HepG2 (cell line): ENCODE measurements around the gene TCOF1. TPM values are rescaled to one million over a fixed set of nuclear protein-coding genes. Genes with fewer than 3 reads are reported as not detected.
A peak's percentile ranks its signal among the peaks of the same experiment; 100 is the strongest.

Experiments
- ATAC-seq: fragments of 200-7000 bp; cut with Tn5 transposase; 3 replicates; pipeline ENCODE4 v1.9.1; 2020; ENCODE audit warnings: mild to moderate bottlenecking, moderate library complexity
- BruUV-seq: library from RNA; stranded (reverse); fragments of 400-500 nt; replicated peaks from 2 replicates; lab custom pipeline; 2021; lab: Mats Ljungman, UMichigan
- CTCF ChIA-PET: fragments of 300-600 bp; formaldehyde crosslinking; extraction: SDS; loops from one replicate; lab custom pipeline; 2021; ENCODE audit warnings: low total read pairs, inconsistent platforms, low intra/inter-chr PET ratio; lab: Yijun Ruan, JAX
- POLR2A ChIA-PET: fragments of 350-600 bp; sonication (Branson Sonifier 250); formaldehyde crosslinking; loops from one replicate; lab custom pipeline; 2020; ENCODE audit warnings: antibody characterized with exemption, inconsistent platforms; lab: Yijun Ruan, JAX
- DNase-seq: peaks from one replicate; pipeline ENCODE4 v3.0.0-alpha.2; 2015; ENCODE audit warnings: low spot score
- FAIRE-seq: peaks from 3 replicates; lab custom pipeline; 2011; peaks lifted over from hg19 to GRCh38; lab: Jason Lieb, UNC
- H2AFZ ChIP-seq: one replicate; pipeline ENCODE4 v1.6.1; 2011; ENCODE audit warnings: low read length, inconsistent platforms
- H3K27ac ChIP-seq: fragments of 300-600 bp; 3 replicates; pipeline ENCODE4 v1.8.0; 2011; ENCODE audit warnings: mixed run types, mild to moderate bottlenecking, mixed read lengths, low read length, inconsistent platforms; ENCODE audit not compliant: insufficient read depth; ENCODE audit errors: extremely low read length
- H3K27me3 ChIP-seq, 2 experiments: fragments of 200-600 bp in 1 of 2; 2 replicates in 1 of 2; 3 replicates in 1 of 2; pipeline versions ENCODE4 v1.6.0 to v1.8.0; 2011; ENCODE audit warnings: low read length in 2 of 2, mild to moderate bottlenecking in 2 of 2, moderate library complexity in 2 of 2, inconsistent platforms in 1 of 2; ENCODE audit not compliant: insufficient read depth in 2 of 2, control insufficient read depth in 1 of 2
- H3K36me3 ChIP-seq, 2 experiments: fragments of 200-600 bp in 1 of 2; replicated peaks in 1 of 2; 2 replicates in 1 of 2; 3 replicates in 1 of 2; pipeline versions ENCODE4 v1.5.1 to v1.8.0; 2011; ENCODE audit warnings: low read length in 2 of 2, inconsistent platforms in 1 of 2; ENCODE audit not compliant: insufficient read depth in 2 of 2, control insufficient read depth in 1 of 2
- H3K4me1 ChIP-seq: 2 replicates; pipeline ENCODE4 v1.5.1; 2012; ENCODE audit warnings: low read length, inconsistent platforms; ENCODE audit not compliant: insufficient read depth
- H3K4me2 ChIP-seq: 2 replicates; pipeline ENCODE4 v1.6.0; 2011; ENCODE audit warnings: low read depth, low read length, inconsistent platforms
- H3K4me3 ChIP-seq, 3 experiments: fragments of 200-600 bp in 1 of 3; sonication (generic), shearing (Covaris generic) in 1 of 3; replicated peaks in 1 of 3; 2 replicates each; pipeline ENCODE4 v1.5.1; 2011 to 2016; ENCODE audit warnings: low read length in 3 of 3, inconsistent platforms in 2 of 3, low read depth in 2 of 3, mild to moderate bottlenecking in 2 of 3, control low read depth in 1 of 3, mixed read lengths in 1 of 3; ENCODE audit not compliant: insufficient read depth in 1 of 3
- H3K79me2 ChIP-seq: one replicate; pipeline ENCODE4 v1.6.1; 2011; ENCODE audit warnings: low read length, inconsistent platforms; ENCODE audit not compliant: insufficient read depth
- H3K9ac ChIP-seq: 2 replicates; pipeline ENCODE4 v1.6.0; 2011; ENCODE audit warnings: mild to moderate bottlenecking, low read depth, low read length, inconsistent platforms; ENCODE audit not compliant: insufficient read depth
- H3K9me3 ChIP-seq: 2 replicates; pipeline ENCODE4 v1.5.1; 2012; ENCODE audit warnings: mild to moderate bottlenecking, low read length
- H4K20me1 ChIP-seq: 2 replicates; pipeline ENCODE4 v1.6.0; 2011; ENCODE audit warnings: inconsistent platforms, mild to moderate bottlenecking, low read length, moderate library complexity; ENCODE audit not compliant: insufficient read depth
- AGO2 ChIP-seq: fragments of 200-400 bp; formaldehyde crosslinking; optimal IDR thresholded peaks from 2 replicates; pipeline ENCODE3; 2017; ENCODE audit warnings: mild to moderate bottlenecking, low read depth, low read length, moderate library complexity
- BRCA1 ChIP-seq: sonication (generic); formaldehyde crosslinking; IDR thresholded peaks from 2 replicates; pipeline ENCODE4 v1.4.0; 2020; ENCODE audit warnings: missing genetic modification reagents
- GABPA ChIP-seq, 2 experiments: IDR thresholded peaks; 2 replicates each; pipeline ENCODE4 v1.6.1; 2011 to 2016; ENCODE audit warnings: low read depth in 2 of 2, low read length in 1 of 2, missing biosample characterization in 1 of 2, missing genetic modification characterization in 1 of 2
- HMG20B ChIP-seq: conservative IDR thresholded peaks from 2 replicates; pipeline ENCODE4 v1.6.1; 2016; ENCODE audit warnings: missing genetic modification reagents, missing compliant biosample characterization
- KAT7 ChIP-seq: IDR thresholded peaks from 2 replicates; pipeline ENCODE4 v1.6.1; 2018; ENCODE audit warnings: borderline replicate concordance, missing compliant biosample characterization
- MED1 ChIP-seq: sonication (generic); formaldehyde crosslinking; IDR thresholded peaks from 2 replicates; pipeline ENCODE4 v1.4.0; 2020; ENCODE audit warnings: missing genetic modification reagents
- NFATC3 ChIP-seq: sonication (generic); formaldehyde crosslinking; IDR thresholded peaks from 2 replicates; pipeline ENCODE4 v1.5.1; 2020; ENCODE audit warnings: mild to moderate bottlenecking, missing genetic modification reagents
- NR0B2 ChIP-seq: sonication (generic); formaldehyde crosslinking; IDR thresholded peaks from 2 replicates; pipeline ENCODE4 v1.4.0; 2020; ENCODE audit warnings: mild to moderate bottlenecking, missing genetic modification reagents
- PBX2 ChIP-seq: IDR thresholded peaks from 2 replicates; pipeline ENCODE4 v1.6.1; 2016; ENCODE audit warnings: control low read depth
- ZNF230 ChIP-seq: sonication (generic); formaldehyde crosslinking; IDR thresholded peaks from 2 replicates; pipeline ENCODE4 v1.4.0; 2020; ENCODE audit warnings: mild to moderate bottlenecking, missing genetic modification reagents
- WGBS: methylation state at CpG from one replicate; pipeline ENCODE4 v1.1.6; 2017; ENCODE audit warnings: low lambda C conversion rate; 5-methylcytosine and 5-hydroxymethylcytosine counted together
- in situ Hi-C: cut with HindIII; loops from 2 replicates; pipeline ENCODE4 v1.10.0; 2017; ENCODE audit warnings: low pct_unique_long_range_greater_than_20kb; ENCODE audit not compliant: extremely low pct_ligation_motif_present
- intact Hi-C: fragments of 100-400 bp; cut with micrococcal nuclease; formaldehyde crosslinking; loops from one replicate; pipeline ENCODE4 v1.10.0; 2022; ENCODE audit not compliant: unreplicated experiment
- polyA plus RNA-seq, 8 experiments: library from polyadenylated mRNA; depleted of rRNA in 3 of 8; stranded (reverse) in 7 of 8; unstranded in 1 of 8; fragments of >200 nt; fragmentation: Illumina TruSeq in 4 of 8; extraction: Trizol in 4 of 8; gene quantifications; 2 replicates each; pipeline versions ENCODE4 v1.2.1 to v1.2.3, GENCODE V29; 2011 to 2016; ENCODE audit warnings: low read depth in 4 of 8, missing spikeins in 1 of 8, mixed read lengths in 1 of 8; ENCODE audit not compliant: insufficient read depth in 1 of 8
- total RNA-seq, 5 experiments: library from RNA; depleted of rRNA; stranded (reverse); fragments of >200 nt; fragmentation: Illumina TruSeq; extraction: Trizol; gene quantifications; 2 replicates each; pipeline ENCODE4 v1.2.3, GENCODE V29; 2016; ENCODE audit warnings: low read depth in 1 of 5

The TCOF1 gene
- total and polyA plus RNA-seq, 2 of the 13 experiments (the other 11 are each of a cell fraction or from before 2014, with no cell fraction given), result 10.1 to 41.6 TPM

GRCh38 chr5:150395688-150395975 is 38.1 kb downstream of the TCOF1 start:
- Histone ChIP-seq H3K4me2 (no peak overlapping the region), H3K79me2 (no peaks in the 10 kb centered on the region), H3K4me1 (no peaks in the 10 kb centered on the region), H3K36me3 (peaks cover 43 to 89% of the 10 kb centered on the region in 2 experiments), H3K27ac (no peak overlapping the region), H3K4me3 (no peak overlapping the region), H3K9me3 (no peaks in the 10 kb centered on the region), H3K9ac (no peak overlapping the region), H2AFZ (no peak overlapping the region), H4K20me1 (no peaks in the 10 kb centered on the region), H3K27me3 (no peaks in the 10 kb centered on the region)
- intact Hi-C loops, result no loop called here
- ChIA-PET POLR2A (no interaction called here), CTCF (interaction anchor here (1.9 kb wide), 1 partner anchor 41 kb away, joined by 8 read pairs; no protein-coding TSS in a partner anchor)
- BruUV-seq, result TSS peak; percentile 20
- FAIRE-seq (no peak), DNase-seq (no peak), ATAC-seq (no peak)
- 100% methylated on average over 2 of the region's 2 CpGs for WGBS
- TF ChIP-seq HMG20B (CRISPR knock-in tag), result no peak
- no peak for TF ChIP-seq NFATC3
- TF ChIP-seq ZNF230 (CRISPR knock-in tag), result no peak
- no peak for TF ChIP-seq NR0B2 (CRISPR knock-in tag)
- no peak for TF ChIP-seq MED1 (CRISPR knock-in tag)
- no peak for TF ChIP-seq GABPA (IDR thresholded peaks at IDR 0.05; ENCODE audit: low read depth, low read length)
- no peak for TF ChIP-seq GABPA (CRISPR knock-in tag; IDR thresholded peaks at IDR 0.05; ENCODE audit: low read depth)
- no peak for TF ChIP-seq BRCA1 (CRISPR knock-in tag)
- TF ChIP-seq KAT7 (CRISPR knock-in tag), result no peak
- in situ Hi-C loops, result loop anchor here (5.0 kb wide), 1 partner anchor 42 kb away; no protein-coding TSS in a partner anchor

- BruUV-seq, result no TSS peak
- ATAC-seq (no peak), FAIRE-seq (no peak), DNase-seq (no peak)
- Histone ChIP-seq H3K4me3 (no peak overlapping the region), H3K9me3 (no peaks in the 10 kb centered on the region), H3K9ac (no peak overlapping the region), H4K20me1 (no peaks in the 10 kb centered on the region), H3K27me3 (no peaks in the 10 kb centered on the region), H3K79me2 (no peaks in the 10 kb centered on the region), H3K27ac (no peak overlapping the region), H3K4me2 (no peak overlapping the region), H3K4me1 (no peaks in the 10 kb centered on the region), H3K36me3 (peaks cover 38 to 88% of the 10 kb centered on the region in 2 experiments), H2AFZ (no peak overlapping the region)
- ChIA-PET POLR2A (no interaction called here), CTCF (interaction anchor here (1.9 kb wide), 1 partner anchor 40 kb away, joined by 8 read pairs; no protein-coding TSS in a partner anchor)
- intact Hi-C loops, result no loop called here
- TF ChIP-seq PBX2 (CRISPR knock-in tag), result no peak
- peak; percentile 21 for TF ChIP-seq AGO2
- in situ Hi-C loops, result loop anchor here (5.0 kb wide), 1 partner anchor 41 kb away; no protein-coding TSS in a partner anchor
- 96% methylated on average over 7 of the region's 7 CpGs for WGBS
These were observed 38.8 kb downstream of the TCOF1 start for GRCh38 chr5:150396267-150396666.
